ENCODE measurements around the gene RANBP17.
"Not testable (repeated sequence)": the region's sequence is repeated elsewhere in the genome, so short reads cannot be mapped to it uniquely, and the experiment has no call there.

RANBP17 gene

GRCh38 chr5:171010816-171011215, 149.0 kb downstream of the RANBP17 start:
- no peaks in the 10 kb centered on the region for H3K4me1 ChIP-seq (ENCODE audit: control insufficient read depth, insufficient read depth, low read length)
- H3K4me3 ChIP-seq (ENCODE audit: low read length in 2 of 2) = no peak overlapping the region
- no peaks in the 10 kb centered on the region for H3K9me3 ChIP-seq (ENCODE audit: control insufficient read depth in 2 of 2, low read length in 2 of 2)
- no peaks in the 10 kb centered on the region for H3K36me3 ChIP-seq (ENCODE audit: control insufficient read depth in 2 of 2, insufficient read depth in 2 of 2, low read length in 2 of 2)
- no peak overlapping the region for H3K9ac ChIP-seq (ENCODE audit: low read length in 2 of 2)
- H3K27me3 ChIP-seq (ENCODE audit: control insufficient read depth in 1 of 2, insufficient read depth in 2 of 2, low read length in 2 of 2) = no peaks in the 10 kb centered on the region
- no peak overlapping the region for H3K27ac ChIP-seq (ENCODE audit: low read length)

GRCh38 chr5:171023508-171023907, 161.7 kb downstream of the RANBP17 start:
- Histone ChIP-seq H3K36me3 (ENCODE audit: control insufficient read depth in 2 of 2, insufficient read depth in 2 of 2, low read length in 2 of 2) (no peaks in the 10 kb centered on the region), H3K4me3 (ENCODE audit: low read length in 2 of 2) (no peak overlapping the region), H3K27me3 (ENCODE audit: control insufficient read depth in 1 of 2, insufficient read depth in 2 of 2, low read length in 2 of 2) (no peaks in the 10 kb centered on the region), H3K9me3 (ENCODE audit: control insufficient read depth in 2 of 2, low read length in 2 of 2) (peaks cover 0 to 10% of the 10 kb centered on the region in 2 donors), H3K4me1 (ENCODE audit: control insufficient read depth, insufficient read depth, low read length) (no peaks in the 10 kb centered on the region), H3K9ac (ENCODE audit: low read length in 2 of 2) (no peak overlapping the region), H3K27ac (ENCODE audit: low read length) (no peak overlapping the region)

GRCh38 chr5:171024084-171024483, 162.3 kb downstream of the RANBP17 start:
- Histone ChIP-seq H3K4me1 (ENCODE audit: control insufficient read depth, insufficient read depth, low read length) (no peaks in the 10 kb centered on the region), H3K9ac (ENCODE audit: low read length in 2 of 2) (no peak overlapping the region), H3K27ac (ENCODE audit: low read length) (no peak overlapping the region), H3K27me3 (ENCODE audit: control insufficient read depth in 1 of 2, insufficient read depth in 2 of 2, low read length in 2 of 2) (no peaks in the 10 kb centered on the region), H3K4me3 (ENCODE audit: low read length in 2 of 2) (no peak overlapping the region), H3K36me3 (ENCODE audit: control insufficient read depth in 2 of 2, insufficient read depth in 2 of 2, low read length in 2 of 2) (no peaks in the 10 kb centered on the region), H3K9me3 (ENCODE audit: control insufficient read depth in 2 of 2, low read length in 2 of 2) (peaks cover 0 to 10% of the 10 kb centered on the region in 2 donors)

- Histone ChIP-seq H3K4me3 (ENCODE audit: low read length in 2 of 2) (no peak overlapping the region), H3K9ac (ENCODE audit: low read length in 2 of 2) (no peak overlapping the region), H3K36me3 (ENCODE audit: control insufficient read depth in 2 of 2, insufficient read depth in 2 of 2, low read length in 2 of 2) (no peaks in the 10 kb centered on the region), H3K9me3 (ENCODE audit: control insufficient read depth in 2 of 2, low read length in 2 of 2) (no peaks in the 10 kb centered on the region), H3K27me3 (ENCODE audit: control insufficient read depth in 1 of 2, insufficient read depth in 2 of 2, low read length in 2 of 2) (no peaks in the 10 kb centered on the region), H3K4me1 (ENCODE audit: control insufficient read depth, insufficient read depth, low read length) (no peaks in the 10 kb centered on the region), H3K27ac (ENCODE audit: low read length) (no peak overlapping the region)
Measured at GRCh38 chr5:171029401-171029800, 167.6 kb downstream of the RANBP17 start.

- H3K27me3 ChIP-seq (ENCODE audit: control insufficient read depth in 1 of 2, insufficient read depth in 2 of 2, low read length in 2 of 2) = no peaks in the 10 kb centered on the region
Measured at GRCh38 chr5:171031977-171032376, 170.2 kb downstream of the RANBP17 start.

GRCh38 chr5:171032435-171032973, 170.7 kb downstream of the RANBP17 start:
- H3K4me3 ChIP-seq (ENCODE audit: low read length in 2 of 2) = no peak overlapping the region
- H3K27me3 ChIP-seq (ENCODE audit: control insufficient read depth in 1 of 2, insufficient read depth in 2 of 2, low read length in 2 of 2) = no peaks in the 10 kb centered on the region
- H3K9me3 ChIP-seq (ENCODE audit: control insufficient read depth in 2 of 2, low read length in 2 of 2) = no peaks in the 10 kb centered on the region
- no peaks in the 10 kb centered on the region for H3K36me3 ChIP-seq (ENCODE audit: control insufficient read depth in 2 of 2, insufficient read depth in 2 of 2, low read length in 2 of 2)
- no peak overlapping the region for H3K27ac ChIP-seq (ENCODE audit: low read length)
- H3K4me1 ChIP-seq (ENCODE audit: control insufficient read depth, insufficient read depth, low read length) = no peaks in the 10 kb centered on the region
- H3K9ac ChIP-seq (ENCODE audit: low read length in 2 of 2) = no peak overlapping the region

More at GRCh38 chr5:171031977-171032376, 170.2 kb downstream of the RANBP17 start:
- Histone ChIP-seq H3K9ac (ENCODE audit: low read length in 2 of 2) (no peak overlapping the region), H3K4me3 (ENCODE audit: low read length in 2 of 2) (no peak overlapping the region), H3K36me3 (ENCODE audit: control insufficient read depth in 2 of 2, insufficient read depth in 2 of 2, low read length in 2 of 2) (no peaks in the 10 kb centered on the region), H3K27ac (ENCODE audit: low read length) (no peak overlapping the region), H3K9me3 (ENCODE audit: control insufficient read depth in 2 of 2, low read length in 2 of 2) (no peaks in the 10 kb centered on the region), H3K4me1 (ENCODE audit: control insufficient read depth, insufficient read depth, low read length) (no peaks in the 10 kb centered on the region)

GRCh38 chr5:171041893-171042292, 180.1 kb downstream of the RANBP17 start:
- not testable (repeated sequence) for H3K4me1 ChIP-seq (ENCODE audit: control insufficient read depth, insufficient read depth, low read length); H3K27ac ChIP-seq (ENCODE audit: low read length); H3K27me3 ChIP-seq (ENCODE audit: control insufficient read depth in 1 of 2, insufficient read depth in 2 of 2, low read length in 2 of 2); H3K9me3 ChIP-seq (ENCODE audit: control insufficient read depth in 2 of 2, low read length in 2 of 2); H3K9ac ChIP-seq (ENCODE audit: low read length in 2 of 2); H3K36me3 ChIP-seq (ENCODE audit: control insufficient read depth in 2 of 2, insufficient read depth in 2 of 2, low read length in 2 of 2); H3K4me3 ChIP-seq (ENCODE audit: low read length in 2 of 2)

GRCh38 chr5:171050916-171051315, 189.1 kb downstream of the RANBP17 start:
- Histone ChIP-seq H3K9ac (ENCODE audit: low read length in 2 of 2) (no peak overlapping the region), H3K4me1 (ENCODE audit: control insufficient read depth, insufficient read depth, low read length) (no peaks in the 10 kb centered on the region), H3K27me3 (ENCODE audit: control insufficient read depth in 1 of 2, insufficient read depth in 2 of 2, low read length in 2 of 2) (no peaks in the 10 kb centered on the region), H3K9me3 (ENCODE audit: control insufficient read depth in 2 of 2, low read length in 2 of 2) (peaks cover 0 to 4% of the 10 kb centered on the region in 2 donors), H3K36me3 (ENCODE audit: control insufficient read depth in 2 of 2, insufficient read depth in 2 of 2, low read length in 2 of 2) (no peaks in the 10 kb centered on the region), H3K4me3 (ENCODE audit: low read length in 2 of 2) (no peak overlapping the region), H3K27ac (ENCODE audit: low read length) (no peak overlapping the region)

- no peaks in the 10 kb centered on the region for H3K36me3 ChIP-seq (ENCODE audit: control insufficient read depth in 2 of 2, insufficient read depth in 2 of 2, low read length in 2 of 2)
- no peaks in the 10 kb centered on the region for H3K27me3 ChIP-seq (ENCODE audit: control insufficient read depth in 1 of 2, insufficient read depth in 2 of 2, low read length in 2 of 2)
Measured at GRCh38 chr5:171055875-171056454, 194.1 kb downstream of the RANBP17 start.

GRCh38 chr5:171067540-171068130, 205.8 kb downstream of the RANBP17 start:
- Histone ChIP-seq H3K27ac (ENCODE audit: low read length) (no peak overlapping the region), H3K9me3 (ENCODE audit: control insufficient read depth in 2 of 2, low read length in 2 of 2) (peaks cover 2 to 5% of the 10 kb centered on the region in 2 donors), H3K9ac (ENCODE audit: low read length in 2 of 2) (no peak overlapping the region), H3K4me3 (ENCODE audit: low read length in 2 of 2) (no peak overlapping the region), H3K27me3 (ENCODE audit: control insufficient read depth in 1 of 2, insufficient read depth in 2 of 2, low read length in 2 of 2) (no peaks in the 10 kb centered on the region), H3K36me3 (ENCODE audit: control insufficient read depth in 2 of 2, insufficient read depth in 2 of 2, low read length in 2 of 2) (no peaks in the 10 kb centered on the region), H3K4me1 (ENCODE audit: control insufficient read depth, insufficient read depth, low read length) (no peaks in the 10 kb centered on the region)

More at GRCh38 chr5:171055875-171056454, 194.1 kb downstream of the RANBP17 start:
- Histone ChIP-seq H3K4me3 (ENCODE audit: low read length in 2 of 2) (no peak overlapping the region), H3K4me1 (ENCODE audit: control insufficient read depth, insufficient read depth, low read length) (no peaks in the 10 kb centered on the region), H3K9ac (ENCODE audit: low read length in 2 of 2) (no peak overlapping the region), H3K27ac (ENCODE audit: low read length) (no peak overlapping the region), H3K9me3 (ENCODE audit: control insufficient read depth in 2 of 2, low read length in 2 of 2) (peaks cover 0 to 4% of the 10 kb centered on the region in 2 donors)

- Histone ChIP-seq H3K9ac (ENCODE audit: low read length in 2 of 2) (no peak overlapping the region), H3K4me3 (ENCODE audit: low read length in 2 of 2) (no peak overlapping the region), H3K4me1 (ENCODE audit: control insufficient read depth, insufficient read depth, low read length) (no peaks in the 10 kb centered on the region), H3K36me3 (ENCODE audit: control insufficient read depth in 2 of 2, insufficient read depth in 2 of 2, low read length in 2 of 2) (no peaks in the 10 kb centered on the region), H3K27me3 (ENCODE audit: control insufficient read depth in 1 of 2, insufficient read depth in 2 of 2, low read length in 2 of 2) (no peaks in the 10 kb centered on the region), H3K27ac (ENCODE audit: low read length) (no peak overlapping the region), H3K9me3 (ENCODE audit: control insufficient read depth in 2 of 2, low read length in 2 of 2) (peaks cover 0 to 2% of the 10 kb centered on the region in 2 donors)
Measured at GRCh38 chr5:171074747-171075146, 212.9 kb downstream of the RANBP17 start.
